Astrocyte (in vitro differentiated cells and primary cell): ENCODE measurements around the gene NCAM1. TPM values are rescaled to one million over a fixed set of nuclear protein-coding genes. Genes with fewer than 3 reads are reported as not detected.

Experiments used
- DNase-seq: peaks from one replicate; pipeline ENCODE4 v3.0.0-alpha.2; 2010; ENCODE audit warnings: low read depth
- FAIRE-seq: peaks from 2 replicates; lab custom pipeline; 2011; peaks lifted over from hg19 to GRCh38; lab: Jason Lieb, UNC
- H2AFZ ChIP-seq: 2 replicates; pipeline ENCODE4 v1.6.0; 2012; ENCODE audit warnings: low read depth, low read length, inconsistent platforms
- H3K27ac ChIP-seq: 2 replicates; pipeline ENCODE4 v1.5.1; 2011; ENCODE audit warnings: low read depth, low read length, inconsistent platforms
- H3K27me3 ChIP-seq: 2 replicates; pipeline ENCODE4 v1.6.0; 2011; ENCODE audit warnings: low read length, inconsistent platforms; ENCODE audit not compliant: insufficient read depth
- H3K36me3 ChIP-seq: 2 replicates; pipeline ENCODE4 v1.5.1; 2011; ENCODE audit warnings: low read length, inconsistent platforms; ENCODE audit not compliant: insufficient read depth
- H3K4me1 ChIP-seq: 2 replicates; pipeline ENCODE4 v1.5.1; 2011; ENCODE audit warnings: low read length, inconsistent platforms; ENCODE audit not compliant: insufficient read depth
- H3K4me2 ChIP-seq: 2 replicates; pipeline ENCODE4 v1.6.0; 2012; ENCODE audit warnings: low read length, inconsistent platforms
- H3K4me3 ChIP-seq: 2 replicates; pipeline ENCODE4 v1.5.1; 2011; ENCODE audit warnings: low read depth, mild to moderate bottlenecking, low read length, inconsistent platforms; ENCODE audit not compliant: insufficient read depth
- H3K79me2 ChIP-seq: 2 replicates; pipeline ENCODE4 v1.6.0; 2012; ENCODE audit warnings: mild to moderate bottlenecking, low read length, inconsistent platforms; ENCODE audit not compliant: insufficient read depth
- H3K9ac ChIP-seq: 2 replicates; pipeline ENCODE4 v1.6.0; 2012; ENCODE audit warnings: mild to moderate bottlenecking, low read length, inconsistent platforms
- H3K9me3 ChIP-seq: 2 replicates; pipeline ENCODE4 v1.5.1; 2012; ENCODE audit warnings: low read depth, mild to moderate bottlenecking, low read length, inconsistent platforms; ENCODE audit not compliant: insufficient read depth
- H4K20me1 ChIP-seq: 2 replicates; pipeline ENCODE4 v1.6.0; 2012; ENCODE audit warnings: low read length, inconsistent platforms; ENCODE audit not compliant: insufficient read depth
- H3K27ac Mint-ChIP-seq: one replicate; pipeline ENCODE4 v1.8.0; 2021; ENCODE audit warnings: mild to moderate bottlenecking, mixed read lengths; ENCODE audit not compliant: unreplicated experiment
- H3K27me3 Mint-ChIP-seq: one replicate; pipeline ENCODE4 v1.8.0; 2021; ENCODE audit warnings: low read depth, mixed read lengths; ENCODE audit not compliant: unreplicated experiment
- H3K36me3 Mint-ChIP-seq: one replicate; pipeline ENCODE4 v1.8.0; 2021; ENCODE audit warnings: low read depth, mixed read lengths; ENCODE audit not compliant: unreplicated experiment
- H3K4me1 Mint-ChIP-seq: one replicate; pipeline ENCODE4 v1.8.0; 2021; ENCODE audit warnings: low read depth, mixed read lengths; ENCODE audit not compliant: unreplicated experiment
- H3K4me3 Mint-ChIP-seq: one replicate; pipeline ENCODE4 v1.8.0; 2021; ENCODE audit warnings: mild to moderate bottlenecking, moderate library complexity, mixed read lengths; ENCODE audit not compliant: unreplicated experiment
- H3K9me3 Mint-ChIP-seq: one replicate; pipeline ENCODE4 v1.8.0; 2021; ENCODE audit warnings: mild to moderate bottlenecking, mixed read lengths; ENCODE audit not compliant: unreplicated experiment
- CTCF ChIP-seq: IDR thresholded peaks from 2 replicates; pipeline ENCODE4 v1.5.1; 2011; ENCODE audit warnings: low read depth, mild to moderate bottlenecking, inconsistent platforms, low read length, moderate library complexity; ENCODE audit not compliant: insufficient read depth
- EZH2 ChIP-seq: IDR thresholded peaks from 2 replicates; pipeline ENCODE4 v1.6.1; 2012; ENCODE audit warnings: mild to moderate bottlenecking, low read length, inconsistent platforms; ENCODE audit not compliant: insufficient read depth
- total RNA-seq: library from RNA; stranded (reverse); gene quantifications from 2 replicates; pipeline ENCODE4 v1.2.1, GENCODE V29; 2021

NCAM1 gene
- total RNA-seq, 1 donor from 2014 or later = 17.4 TPM

DNA sequence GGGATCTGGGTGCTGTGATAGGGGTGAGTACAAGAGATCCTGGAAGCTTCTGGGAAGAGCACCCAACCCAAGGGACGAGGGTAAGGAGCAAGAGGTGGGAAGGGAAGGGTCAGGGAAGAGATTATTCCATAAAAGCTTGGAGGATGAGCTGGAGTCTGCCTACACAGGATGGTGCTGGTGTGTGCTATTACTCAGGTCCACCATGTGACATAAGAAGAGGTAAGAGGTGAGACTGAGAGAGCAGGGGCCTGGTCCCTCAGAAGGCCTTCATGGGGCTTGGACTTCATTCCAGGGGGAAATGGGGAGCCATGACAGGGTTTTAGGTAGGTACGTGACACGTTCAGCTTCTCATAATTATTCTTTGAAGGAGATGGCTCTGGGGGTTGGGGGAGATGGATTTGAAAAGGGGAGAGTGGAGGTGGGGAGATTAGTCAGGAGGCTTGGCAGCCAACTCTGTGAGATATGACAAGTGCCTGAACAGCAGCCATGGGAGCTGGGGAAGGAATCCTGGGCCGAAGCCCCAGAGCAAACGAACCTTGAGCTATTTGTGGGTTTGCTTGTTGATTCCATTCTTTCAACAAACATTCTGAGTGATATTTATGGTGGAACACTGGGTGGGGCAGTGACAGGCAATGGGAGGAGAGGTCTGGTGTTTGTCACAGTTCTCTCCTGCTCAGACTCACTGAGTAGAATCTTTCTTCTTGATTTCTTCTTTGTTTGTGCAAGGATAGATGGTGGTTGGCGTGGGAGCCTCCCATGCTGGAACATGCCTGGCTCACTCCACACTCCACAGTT lies 11.2 kb upstream of the NCAM1 start:
- no peak for DNase-seq
- Histone ChIP-seq H3K27ac (no peak overlapping the region), H3K27me3 (peaks cover 2% of the 10 kb centered on the region), H3K4me3 (no peak overlapping the region), H4K20me1 (no peaks in the 10 kb centered on the region), H3K9me3 (no peaks in the 10 kb centered on the region), H3K79me2 (no peaks in the 10 kb centered on the region), H3K36me3 (no peaks in the 10 kb centered on the region), H3K9ac (no peak overlapping the region), H3K4me2 (no peak overlapping the region), H2AFZ (no peak overlapping the region), H3K4me1 (no peaks in the 10 kb centered on the region)
- H3K4me3 Mint-ChIP-seq = no peak overlapping the region
- H3K36me3 Mint-ChIP-seq = no peaks in the 10 kb centered on the region
- peaks cover 4% of the 10 kb centered on the region for H3K9me3 Mint-ChIP-seq
- H3K27ac Mint-ChIP-seq = peak overlapping the region; percentile 56
- peaks cover 36% of the 10 kb centered on the region for H3K27me3 Mint-ChIP-seq
- TF ChIP-seq EZH2 (no peak), CTCF (no peak)
- no peaks in the 10 kb centered on the region for H3K4me1 Mint-ChIP-seq
- FAIRE-seq = no peak

DNA sequence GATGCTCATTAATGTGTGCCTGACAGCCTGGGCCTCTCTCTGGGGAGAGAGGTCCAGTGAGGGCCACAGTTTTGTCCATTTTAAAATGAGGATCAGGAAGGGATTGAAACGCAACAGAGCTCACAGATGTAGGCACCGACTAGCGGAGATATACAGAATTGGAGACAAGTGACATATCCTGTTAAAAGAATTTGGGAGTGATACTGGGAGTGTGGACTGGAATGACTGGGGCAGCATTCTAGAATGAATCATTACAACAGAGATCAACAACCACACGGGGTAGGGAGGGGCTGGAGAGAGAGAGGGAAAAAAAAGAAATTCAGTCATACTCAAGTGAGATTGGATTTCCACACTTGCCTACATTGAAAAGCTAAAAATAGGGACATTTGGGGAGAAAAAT lies 2.5 kb upstream of the NCAM1 start:
- Histone ChIP-seq H3K9me3 (no peaks in the 10 kb centered on the region), H3K4me3 (no peak overlapping the region), H3K4me1 (peaks cover 4% of the 10 kb centered on the region), H3K27ac (no peak overlapping the region), H3K36me3 (no peaks in the 10 kb centered on the region), H3K79me2 (no peaks in the 10 kb centered on the region), H4K20me1 (no peaks in the 10 kb centered on the region), H3K9ac (no peak overlapping the region), H2AFZ (no peak overlapping the region), H3K4me2 (no peak overlapping the region), H3K27me3 (peaks cover 4% of the 10 kb centered on the region)
- DNase-seq = peak; percentile 41
- Mint-ChIP-seq H3K27ac (no peak overlapping the region), H3K36me3 (no peaks in the 10 kb centered on the region), H3K9me3 (no peaks in the 10 kb centered on the region), H3K27me3 (peaks cover 10% of the 10 kb centered on the region), H3K4me3 (no peak overlapping the region), H3K4me1 (peaks cover 5% of the 10 kb centered on the region)
- TF ChIP-seq CTCF = peak; percentile 14
- no peak for TF ChIP-seq EZH2
- no peak for FAIRE-seq
